ENCODE data around the gene GPS1.
A peak's percentile ranks its signal among the peaks of the same experiment; 100 is the strongest.

GPS1 gene

GRCh38 chr17:82065193-82065637 lies 13.5 kb downstream of the GPS1 start:
- DNase-seq, result no peak
- H3K4me1 ChIP-seq, result no peaks in the 10 kb centered on the region
- TF ChIP-seq, protein P1, sequence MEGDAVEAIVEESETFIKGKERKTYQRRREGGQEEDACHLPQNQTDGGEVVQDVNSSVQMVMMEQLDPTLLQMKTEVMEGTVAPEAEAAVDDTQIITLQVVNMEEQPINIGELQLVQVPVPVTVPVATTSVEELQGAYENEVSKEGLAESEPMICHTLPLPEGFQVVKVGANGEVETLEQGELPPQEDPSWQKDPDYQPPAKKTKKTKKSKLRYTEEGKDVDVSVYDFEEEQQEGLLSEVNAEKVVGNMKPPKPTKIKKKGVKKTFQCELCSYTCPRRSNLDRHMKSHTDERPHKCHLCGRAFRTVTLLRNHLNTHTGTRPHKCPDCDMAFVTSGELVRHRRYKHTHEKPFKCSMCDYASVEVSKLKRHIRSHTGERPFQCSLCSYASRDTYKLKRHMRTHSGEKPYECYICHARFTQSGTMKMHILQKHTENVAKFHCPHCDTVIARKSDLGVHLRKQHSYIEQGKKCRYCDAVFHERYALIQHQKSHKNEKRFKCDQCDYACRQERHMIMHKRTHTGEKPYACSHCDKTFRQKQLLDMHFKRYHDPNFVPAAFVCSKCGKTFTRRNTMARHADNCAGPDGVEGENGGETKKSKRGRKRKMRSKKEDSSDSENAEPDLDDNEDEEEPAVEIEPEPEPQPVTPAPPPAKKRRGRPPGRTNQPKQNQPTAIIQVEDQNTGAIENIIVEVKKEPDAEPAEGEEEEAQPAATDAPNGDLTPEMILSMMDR (IDR thresholded peaks at IDR 0.05; ENCODE audit: low read depth, low read length), result no peak
- H3K9me3 ChIP-seq, result no peaks in the 10 kb centered on the region
- H3K27me3 ChIP-seq, result no peaks in the 10 kb centered on the region
- peak overlapping the region; percentile 93 for H3K4me3 ChIP-seq (ENCODE audit: low read depth, low read length)
- H3K36me3 ChIP-seq, result peaks cover 41% of the 10 kb centered on the region

GRCh38 chr17:82065638-82066303 lies 14.1 kb downstream of the GPS1 start, which contains the start of gene DUS1L:
Gene DUS1L (minus strand): TSS chr17:82065804. CDS start chr17:82065059, 745 bp downstream.
- Histone ChIP-seq H3K4me3 (ENCODE audit: low read depth, low read length) (peak within 1 kb of the TSS; percentile 93), H3K36me3 (peaks cover 36% of the 10 kb centered on the region), H3K4me1 (no peaks in the 10 kb centered on the region), H3K9me3 (no peaks in the 10 kb centered on the region), H3K27me3 (no peaks in the 10 kb centered on the region)
- DNase-seq, result peak; percentile 62
- TF ChIP-seq, protein P1 (IDR thresholded peaks at IDR 0.05; ENCODE audit: low read depth, low read length), result no peak

GRCh38 chr17:82070611-82071010 lies 18.9 kb downstream of the GPS1 start:
- Histone ChIP-seq H3K9me3 (no peaks in the 10 kb centered on the region), H3K27me3 (no peaks in the 10 kb centered on the region), H3K4me3 (ENCODE audit: low read depth, low read length) (no peak overlapping the region), H3K36me3 (no peaks in the 10 kb centered on the region), H3K4me1 (no peaks in the 10 kb centered on the region)
- DNase-seq, result no peak
- TF ChIP-seq, protein P1 (IDR thresholded peaks at IDR 0.05; ENCODE audit: low read depth, low read length), result no peak

DNA sequence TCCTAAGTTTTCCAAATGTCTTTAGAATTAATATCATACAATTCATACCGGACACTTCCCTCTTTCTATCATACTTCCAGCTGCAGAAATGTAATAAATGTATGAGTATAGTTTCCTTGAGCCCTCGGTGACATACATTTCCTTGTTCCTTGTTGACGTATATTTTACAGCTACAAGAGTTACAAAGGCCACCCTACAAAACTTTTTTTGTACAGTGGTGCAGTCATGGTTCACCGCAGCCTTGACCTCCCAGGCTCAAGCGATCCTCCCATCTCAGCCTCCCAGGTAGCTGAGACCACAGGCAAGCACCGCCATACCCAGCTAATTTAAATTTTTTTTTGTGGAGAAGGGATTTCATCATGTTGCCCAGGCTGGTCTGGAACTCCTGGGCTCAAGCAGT lies 21.1 kb downstream of the GPS1 start:
- Histone ChIP-seq H3K27me3 (no peaks in the 10 kb centered on the region), H3K36me3 (peaks cover 3% of the 10 kb centered on the region), H3K4me1 (no peaks in the 10 kb centered on the region), H3K9me3 (no peaks in the 10 kb centered on the region), H3K4me3 (ENCODE audit: low read depth, low read length) (no peak overlapping the region)
- TF ChIP-seq, protein P1 (IDR thresholded peaks at IDR 0.05; ENCODE audit: low read depth, low read length), result no peak
- no peak for DNase-seq

DNA sequence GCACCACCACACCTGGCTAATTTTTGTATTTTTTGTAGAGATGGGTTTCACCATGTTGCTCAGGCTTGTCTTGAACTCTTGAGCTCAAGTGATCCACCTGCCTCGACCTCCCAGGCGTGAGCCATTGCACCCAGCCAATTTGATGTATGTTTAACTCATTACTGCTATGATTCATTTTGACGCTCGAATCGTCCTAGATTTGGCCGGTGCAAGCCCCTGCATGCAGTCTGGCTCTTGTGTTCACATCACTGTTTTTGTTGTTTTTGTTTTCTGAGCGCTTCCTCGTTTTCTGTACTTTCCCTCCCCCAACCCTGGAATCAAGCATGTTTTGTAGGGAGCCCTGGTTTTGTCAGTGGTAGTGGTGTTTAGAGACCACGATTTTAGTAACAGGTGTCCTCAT lies 21.7 kb downstream of the GPS1 start:
- H3K4me1 ChIP-seq, result no peaks in the 10 kb centered on the region

More for the DNA sequence above, 21.7 kb downstream of the GPS1 start:
- H3K36me3 ChIP-seq, result peaks cover 9% of the 10 kb centered on the region
- TF ChIP-seq, protein P1 (IDR thresholded peaks at IDR 0.05; ENCODE audit: low read depth, low read length), result no peak
- H3K4me3 ChIP-seq (ENCODE audit: low read depth, low read length), result no peak overlapping the region
- H3K9me3 ChIP-seq, result no peaks in the 10 kb centered on the region
- no peak for DNase-seq
- no peaks in the 10 kb centered on the region for H3K27me3 ChIP-seq

Measured in BE2C (cell line).